SJCRH30 (cell line): Measurements from ENCODE around the gene FXYD3. TPM values are rescaled to one million over a fixed set of nuclear protein-coding genes. Genes with fewer than 3 reads are reported as not detected.
A peak's percentile ranks its signal among the peaks of the same experiment; 100 is the strongest.

Source experiments
- DNase-seq, 2 experiments: peaks; one replicate each; pipeline ENCODE4 v3.0.0-alpha.2; 2015 to 2020
- H3K27ac ChIP-seq: fragments of 250-450 bp; sonication (Bioruptor Pico); 2 replicates; pipeline ENCODE4 v1.5.1; 2020; ENCODE audit warnings: mild to moderate bottlenecking, moderate library complexity
- H3K27me3 ChIP-seq: fragments of 250-450 bp; sonication (Bioruptor Pico); 2 replicates; pipeline ENCODE4 v1.5.1; 2020; ENCODE audit warnings: mild to moderate bottlenecking, moderate library complexity
- H3K36me3 ChIP-seq: fragments of 250-450 bp; sonication (Bioruptor Pico); 2 replicates; pipeline ENCODE4 v1.5.1; 2020; ENCODE audit warnings: mild to moderate bottlenecking, moderate library complexity
- H3K4me1 ChIP-seq: fragments of 250-450 bp; sonication (Bioruptor Pico); 2 replicates; pipeline ENCODE4 v1.5.1; 2020; ENCODE audit warnings: mild to moderate bottlenecking, moderate library complexity
- H3K4me3 ChIP-seq: fragments of 250-450 bp; sonication (Bioruptor Pico); 2 replicates; pipeline ENCODE4 v1.5.1; 2020; ENCODE audit warnings: mild to moderate bottlenecking, moderate library complexity
- H3K9me3 ChIP-seq: fragments of 250-450 bp; sonication (Bioruptor Pico); replicated peaks from 2 replicates; pipeline ENCODE4 v1.5.1; 2020; ENCODE audit warnings: mild to moderate bottlenecking, moderate library complexity
- total RNA-seq: library from RNA; depleted of rRNA; stranded (reverse); fragments of >200 nt; shearing (Covaris generic); gene quantifications from 2 replicates; pipeline ENCODE4 v1.2.3, GENCODE V29; 2014; rRNA removed

FXYD3 gene, protein sequence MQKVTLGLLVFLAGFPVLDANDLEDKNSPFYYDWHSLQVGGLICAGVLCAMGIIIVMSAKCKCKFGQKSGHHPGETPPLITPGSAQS
- not detected in 2 replicates for total RNA-seq

DNA sequence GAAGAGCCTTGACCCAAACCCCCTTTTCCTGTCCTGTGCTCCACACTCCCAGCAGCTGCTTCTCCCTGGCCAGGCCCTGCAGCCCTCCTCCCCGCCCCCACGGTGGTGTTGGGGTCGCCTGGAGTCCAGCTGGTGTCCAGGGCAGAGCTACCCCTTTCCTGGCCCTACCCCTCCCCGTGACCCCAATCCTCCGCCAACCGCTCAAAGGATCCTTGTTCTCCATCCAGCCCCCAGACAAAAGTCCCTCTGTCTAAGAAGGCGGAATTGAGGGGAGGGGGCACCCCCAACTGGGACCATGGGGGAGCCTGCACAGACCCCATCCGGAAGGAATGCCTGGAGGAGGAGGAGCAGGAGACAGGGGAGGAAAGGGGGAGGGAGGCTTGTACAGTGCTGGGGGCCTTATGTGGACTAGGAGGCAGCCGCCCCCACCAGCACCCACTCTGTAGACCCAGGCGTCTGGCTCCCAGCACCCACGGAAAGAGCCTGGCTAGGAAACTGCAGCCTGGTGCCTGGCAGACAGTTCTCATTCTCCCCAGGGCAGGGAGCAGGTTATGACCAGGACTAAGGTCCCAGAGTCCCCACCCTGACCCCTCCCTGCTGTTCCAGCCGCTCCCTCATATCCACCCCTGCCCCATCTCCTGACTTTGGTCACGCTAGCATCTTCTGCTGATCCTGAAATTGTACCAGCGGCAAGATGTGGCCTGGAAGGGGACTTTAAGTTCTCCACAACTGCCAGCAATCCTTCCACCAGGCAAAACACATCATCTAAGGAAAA, at the start of gene FXYD3:
FXYD3 (plus strand) TSS at position 647 of the 775 bp plus-strand sequence. CDS start 3,554 bp downstream, outside the sequence.
- no peak for DNase-seq
- Histone ChIP-seq H3K27ac (no peak within 1 kb of the TSS), H3K4me1 (no peaks in the 10 kb centered on the region), H3K27me3 (peaks cover 6% of the 10 kb centered on the region), H3K4me3 (no peak within 1 kb of the TSS), H3K36me3 (no peaks in the 10 kb centered on the region), H3K9me3 (no peaks in the 10 kb centered on the region)

DNA sequence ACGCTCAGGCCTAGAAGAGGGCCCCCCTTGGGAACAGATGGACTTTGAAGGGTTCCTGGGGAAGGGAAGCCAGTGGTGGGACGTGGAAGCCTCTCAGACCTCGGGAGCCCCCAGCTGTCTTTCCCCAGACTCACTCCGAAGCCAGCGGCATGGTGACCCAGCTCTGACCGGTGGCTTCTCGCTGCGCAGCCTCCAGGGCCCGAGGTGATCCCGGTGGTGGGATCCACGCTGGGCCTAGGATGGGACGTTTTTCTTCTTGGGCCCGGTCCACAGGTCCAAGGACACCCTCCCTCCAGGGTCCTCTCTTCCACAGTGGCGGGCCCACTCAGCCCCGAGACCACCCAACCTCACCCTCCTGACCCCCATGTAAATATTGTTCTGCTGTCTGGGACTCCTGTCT, 49.5 kb upstream of the FXYD3 start:
- Histone ChIP-seq H3K9me3 (no peaks in the 10 kb centered on the region), H3K4me1 (peaks cover 5% of the 10 kb centered on the region), H3K27me3 (no peaks in the 10 kb centered on the region), H3K27ac (no peak overlapping the region), H3K36me3 (no peaks in the 10 kb centered on the region), H3K4me3 (no peak overlapping the region)
- no peak for DNase-seq

DNA sequence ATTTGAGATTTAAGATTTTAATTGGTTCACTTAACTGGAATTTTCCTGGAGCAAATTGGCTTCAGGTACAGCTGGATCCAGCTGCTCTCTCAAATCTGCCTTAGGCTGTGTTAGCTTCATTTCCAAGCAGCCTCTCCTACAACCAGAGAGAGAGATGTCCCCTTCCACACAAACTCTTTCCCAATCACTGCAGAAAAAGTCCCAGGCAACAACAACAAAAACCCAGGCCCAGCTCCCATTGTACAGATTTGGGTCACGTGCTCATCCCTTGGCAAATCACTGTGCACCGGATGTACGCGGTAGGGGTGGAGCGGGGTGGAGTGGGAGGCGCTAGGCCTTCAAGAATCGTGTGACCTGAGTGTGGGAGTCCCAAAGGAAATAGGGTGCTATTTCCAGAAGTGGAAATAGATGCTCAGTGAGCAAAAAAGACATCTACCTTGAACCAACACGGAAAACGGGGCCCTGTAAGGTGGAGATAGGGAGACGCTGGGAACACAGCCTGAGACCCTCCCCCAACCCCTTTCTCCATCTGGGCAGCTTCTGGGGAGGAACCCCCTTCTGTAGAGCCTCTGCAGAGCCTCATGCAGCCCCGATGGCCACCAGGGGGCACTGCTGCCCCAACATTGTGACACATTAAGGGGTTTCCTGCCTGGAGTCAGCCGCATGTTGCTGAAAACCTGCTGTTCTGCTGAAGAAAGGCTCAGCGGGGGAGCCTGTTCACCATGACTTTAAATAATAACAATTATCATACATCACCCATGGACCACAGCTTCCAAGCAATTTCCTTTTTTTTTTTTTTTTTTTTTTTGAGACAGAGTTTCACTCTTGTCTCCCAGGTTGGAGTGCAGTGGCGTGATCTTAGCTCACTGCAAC, 48.7 kb upstream of the FXYD3 start:
- Histone ChIP-seq H3K9me3 (no peaks in the 10 kb centered on the region), H3K4me1 (peaks cover 5% of the 10 kb centered on the region), H3K4me3 (no peak overlapping the region), H3K36me3 (no peaks in the 10 kb centered on the region), H3K27me3 (no peaks in the 10 kb centered on the region), H3K27ac (no peak overlapping the region)
- DNase-seq: peak; percentile 82 to 90

DNA sequence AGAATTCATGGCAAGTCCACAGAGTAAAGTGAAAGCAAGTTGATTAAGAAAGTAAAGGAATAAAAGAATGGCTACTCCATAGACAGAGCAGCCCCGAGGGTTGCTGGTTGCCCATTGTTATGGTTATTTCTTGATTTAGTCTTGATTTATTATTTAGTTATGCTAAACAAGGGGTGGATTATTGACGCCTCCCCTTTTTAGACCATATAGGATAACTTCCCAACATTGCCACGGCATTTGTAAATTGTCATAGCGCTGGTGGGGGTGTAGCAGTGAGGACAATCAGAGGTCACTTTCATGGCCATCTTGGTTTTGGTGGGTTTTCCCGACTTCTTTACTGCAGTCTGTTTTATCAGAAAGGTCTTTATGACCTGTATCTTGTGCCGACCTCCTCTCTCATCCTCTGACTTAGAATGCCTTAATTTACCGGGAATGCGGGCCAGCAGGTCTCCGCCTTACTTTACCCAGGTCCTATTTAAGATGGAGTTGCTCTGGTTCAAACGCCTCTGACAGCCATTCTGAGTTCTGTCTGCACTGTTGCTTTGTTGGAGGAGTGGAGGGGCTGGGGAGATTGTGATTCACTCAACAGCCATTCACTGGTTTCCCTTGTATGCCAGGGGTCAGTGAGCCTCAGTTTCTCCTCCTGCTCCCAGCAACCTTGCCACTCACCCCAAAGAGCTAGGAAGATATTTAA, 46.5 kb upstream of the FXYD3 start:
- peaks cover 5% of the 10 kb centered on the region for H3K4me1 ChIP-seq
- no peaks in the 10 kb centered on the region for H3K9me3 ChIP-seq
- no peak overlapping the region for H3K27ac ChIP-seq
- no peak overlapping the region for H3K4me3 ChIP-seq
- DNase-seq: no peak
- H3K36me3 ChIP-seq: no peaks in the 10 kb centered on the region
- no peaks in the 10 kb centered on the region for H3K27me3 ChIP-seq

DNA sequence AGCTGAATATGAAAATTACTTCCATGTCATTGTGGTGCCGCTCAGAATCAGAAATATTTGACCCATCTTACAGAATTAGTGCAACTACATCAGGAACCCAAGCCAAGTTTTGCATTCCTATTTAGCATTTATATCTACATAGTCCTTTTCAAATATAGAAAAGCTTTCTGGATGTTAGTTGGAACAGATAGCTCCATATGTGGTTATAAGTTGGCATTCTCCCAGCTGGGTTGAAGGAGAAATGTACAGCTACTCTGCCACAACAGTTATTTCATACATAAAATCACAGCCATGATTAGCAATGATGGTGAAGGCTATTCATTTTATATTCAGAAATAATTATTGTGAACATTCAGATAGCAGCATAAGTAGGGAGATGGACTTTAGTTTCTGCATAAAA, 45.9 kb upstream of the FXYD3 start:
- peaks cover 5% of the 10 kb centered on the region for H3K4me1 ChIP-seq
- DNase-seq: no peak

DNA sequence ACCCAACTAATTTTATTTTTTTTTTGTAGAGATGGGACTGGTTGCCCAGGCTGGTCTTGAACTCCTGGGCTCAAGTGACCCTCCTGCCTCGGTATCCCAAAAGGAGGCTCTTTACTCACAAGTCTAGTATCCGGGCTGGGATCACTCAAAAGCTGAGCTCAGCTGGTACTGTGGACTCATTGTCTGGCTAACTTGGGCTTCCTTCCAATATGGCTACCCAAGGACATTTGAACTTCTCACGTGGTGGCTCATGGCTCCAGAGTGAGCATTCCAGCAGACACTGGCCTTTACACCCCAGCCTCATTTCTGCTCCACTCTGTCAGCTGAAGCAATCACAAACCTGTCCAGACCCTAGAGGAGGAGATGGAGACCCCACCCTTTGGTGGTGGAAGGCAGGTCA, 45.2 kb upstream of the FXYD3 start:
- H3K36me3 ChIP-seq: no peaks in the 10 kb centered on the region
- peaks cover 5% of the 10 kb centered on the region for H3K4me1 ChIP-seq
- DNase-seq: no peak
- no peak overlapping the region for H3K4me3 ChIP-seq
- no peaks in the 10 kb centered on the region; the same call in 1 of the 2 replicates for H3K27me3 ChIP-seq
- H3K27ac ChIP-seq: no peak overlapping the region
- H3K9me3 ChIP-seq: no peaks in the 10 kb centered on the region

More for the DNA sequence above, 45.9 kb upstream of the FXYD3 start:
- H3K27ac ChIP-seq: no peak overlapping the region
- H3K9me3 ChIP-seq: no peaks in the 10 kb centered on the region
- no peaks in the 10 kb centered on the region for H3K27me3 ChIP-seq
- no peak overlapping the region for H3K4me3 ChIP-seq
- no peaks in the 10 kb centered on the region for H3K36me3 ChIP-seq

DNA sequence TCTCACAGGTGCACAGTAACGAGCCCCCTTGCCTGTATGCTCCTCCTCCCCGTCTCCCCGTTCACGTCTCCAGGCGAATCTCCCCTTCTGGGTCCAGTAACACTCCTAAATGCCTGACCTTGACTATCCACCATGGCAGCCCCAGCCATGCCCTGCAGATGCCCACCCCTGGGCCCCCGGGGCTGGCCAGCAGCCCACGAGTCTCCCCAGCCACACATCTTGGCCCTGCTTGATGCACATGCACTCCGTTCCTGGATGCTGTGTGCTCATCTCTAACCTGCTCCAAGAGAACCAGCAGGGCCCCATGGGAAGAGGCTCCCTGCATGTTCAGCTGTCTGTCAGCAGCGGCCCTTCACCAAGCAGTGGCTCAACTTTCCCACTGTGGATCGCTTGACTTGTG, 42.1 kb upstream of the FXYD3 start:
- Histone ChIP-seq H3K27ac (no peak overlapping the region), H3K27me3 (no peaks in the 10 kb centered on the region; the same call in none of the 2 replicates), H3K36me3 (no peaks in the 10 kb centered on the region), H3K9me3 (no peaks in the 10 kb centered on the region), H3K4me1 (peaks cover 1% of the 10 kb centered on the region), H3K4me3 (no peak overlapping the region)
- DNase-seq: no peak

DNA sequence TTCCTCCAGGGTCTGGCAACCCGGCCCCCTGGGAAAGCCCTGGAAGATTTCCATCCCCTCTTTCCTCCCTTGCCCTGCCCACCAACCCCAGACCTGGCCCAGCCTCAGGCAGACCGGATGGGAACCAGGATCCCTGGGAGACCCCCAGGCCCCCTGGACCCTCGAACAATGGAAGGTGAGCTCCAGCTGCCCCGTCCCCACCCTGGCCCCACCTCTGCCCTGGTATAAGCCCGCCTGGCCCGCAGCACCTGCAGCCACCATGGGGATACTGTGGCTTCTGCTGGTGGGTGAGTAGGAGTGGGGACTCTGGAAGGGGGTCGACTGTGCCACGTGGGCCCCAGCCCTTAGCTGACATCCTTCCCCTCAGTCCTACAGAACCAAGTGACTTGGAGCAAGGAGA, 41.7 kb upstream of the FXYD3 start:
- no peaks in the 10 kb centered on the region; the same call in none of the 2 replicates for H3K27me3 ChIP-seq
- no peaks in the 10 kb centered on the region for H3K9me3 ChIP-seq
- H3K4me1 ChIP-seq: no peaks in the 10 kb centered on the region
- no peak overlapping the region for H3K4me3 ChIP-seq
- H3K27ac ChIP-seq: no peak overlapping the region
- DNase-seq: no peak
- H3K36me3 ChIP-seq: no peaks in the 10 kb centered on the region

DNA sequence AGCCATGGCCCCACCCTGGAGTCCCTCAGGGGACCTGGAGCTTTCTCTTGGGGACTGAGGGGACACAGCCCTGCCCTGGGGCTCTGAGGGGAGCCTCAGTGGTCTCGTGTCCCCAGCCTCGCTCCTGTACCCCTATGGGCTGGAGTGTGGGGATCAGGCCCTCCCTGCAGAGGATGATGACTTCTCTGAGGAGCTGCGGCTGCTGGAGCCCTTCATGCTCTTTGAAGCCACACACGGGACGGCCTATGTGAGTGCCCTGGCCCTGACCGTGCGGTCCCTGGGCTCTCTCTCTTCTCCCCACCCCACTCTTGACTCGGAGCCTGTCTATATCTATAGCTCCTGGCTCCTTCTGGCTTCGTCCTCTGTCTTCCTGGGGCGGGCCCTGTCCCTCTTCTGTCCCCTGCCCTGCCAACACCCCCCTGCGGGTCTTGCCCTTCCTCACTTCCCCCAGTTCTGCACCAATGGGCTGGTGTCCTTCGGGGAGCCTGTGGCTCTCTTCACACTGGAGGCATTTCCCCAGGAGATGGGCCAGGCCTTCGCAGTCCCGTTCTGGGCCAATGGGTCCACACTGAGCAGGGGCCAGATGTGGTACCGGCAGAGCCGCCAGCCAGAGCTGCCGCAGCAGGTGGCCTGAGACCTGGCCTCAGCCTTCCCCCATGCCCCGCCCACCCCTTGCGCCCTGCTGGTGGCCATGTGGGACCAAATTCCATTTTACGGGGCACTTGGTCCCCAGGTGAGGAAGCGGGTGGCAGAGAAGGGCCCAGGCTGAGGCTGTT, 41.0 kb upstream of the FXYD3 start:
- no peaks in the 10 kb centered on the region for H3K4me1 ChIP-seq
- H3K36me3 ChIP-seq: no peaks in the 10 kb centered on the region
- no peak overlapping the region for H3K27ac ChIP-seq
- no peaks in the 10 kb centered on the region for H3K9me3 ChIP-seq
- no peak for DNase-seq
- H3K4me3 ChIP-seq: no peak overlapping the region
- H3K27me3 ChIP-seq: no peaks in the 10 kb centered on the region; the same call in none of the 2 replicates

DNA sequence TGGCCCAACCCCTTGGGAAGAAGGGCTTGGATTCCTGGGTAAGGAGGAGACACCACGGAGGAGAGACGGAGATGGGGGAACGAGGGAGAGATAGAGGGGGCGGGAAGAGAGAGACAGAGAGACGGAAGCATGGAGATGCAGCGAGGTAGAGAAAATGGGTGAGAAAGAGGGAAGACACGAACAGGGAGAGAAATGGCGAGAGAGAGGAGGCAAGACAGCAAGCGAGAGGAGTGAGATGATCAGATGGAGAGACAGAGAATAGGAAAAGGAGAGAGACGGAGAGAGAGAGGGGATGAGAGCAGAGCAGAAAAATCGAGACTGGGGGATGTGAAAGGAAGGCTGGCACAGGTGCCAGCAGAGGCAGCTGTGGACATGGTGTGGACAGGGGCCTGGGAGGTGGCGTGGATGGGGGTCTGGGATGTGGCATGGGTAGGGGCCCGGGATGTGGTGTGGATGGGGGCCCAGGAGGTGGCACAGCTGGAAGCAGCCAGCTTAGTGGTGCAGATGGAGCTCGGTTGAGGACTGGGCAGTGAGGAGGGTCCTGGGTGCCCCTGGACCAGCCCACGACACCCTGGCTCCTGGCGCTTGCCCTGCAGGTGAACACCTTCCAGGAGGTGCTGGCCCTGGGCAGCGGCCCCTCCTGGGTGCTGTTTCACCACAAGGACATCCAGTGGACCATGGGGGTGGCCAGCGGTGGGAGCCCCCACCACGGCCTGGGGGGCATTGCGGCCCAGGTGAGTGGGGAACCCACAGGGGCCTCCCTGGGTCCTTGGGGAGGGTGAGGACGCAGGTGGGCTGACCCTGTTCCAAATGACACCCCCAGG, 40.2 kb upstream of the FXYD3 start:
- no peaks in the 10 kb centered on the region for H3K36me3 ChIP-seq
- H3K27ac ChIP-seq: no peak overlapping the region
- no peak for DNase-seq
- H3K4me1 ChIP-seq: no peaks in the 10 kb centered on the region
- no peak overlapping the region for H3K4me3 ChIP-seq
- H3K9me3 ChIP-seq: no peaks in the 10 kb centered on the region
- no peaks in the 10 kb centered on the region; the same call in none of the 2 replicates for H3K27me3 ChIP-seq

DNA sequence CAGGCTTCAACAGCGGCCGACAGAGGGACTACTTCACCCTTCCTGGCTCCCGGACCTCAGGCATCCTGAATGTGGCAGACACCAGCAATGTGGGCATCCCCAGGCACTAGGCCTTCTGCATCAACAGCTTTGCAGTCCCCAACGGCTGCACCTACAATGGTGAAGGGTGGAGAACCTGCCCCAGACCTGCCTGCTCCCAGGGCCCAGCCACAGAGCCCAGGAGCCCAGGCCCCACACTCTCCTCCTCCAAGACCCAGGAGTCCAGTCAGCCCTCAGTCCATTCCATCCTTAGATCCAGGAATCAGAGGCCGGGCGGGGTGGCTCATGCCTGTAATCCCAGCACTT, 39.6 kb upstream of the FXYD3 start:
- no peak for DNase-seq
- Histone ChIP-seq H3K27me3 (no peaks in the 10 kb centered on the region; the same call in none of the 2 replicates), H3K27ac (no peak overlapping the region), H3K4me1 (no peaks in the 10 kb centered on the region), H3K36me3 (no peaks in the 10 kb centered on the region), H3K4me3 (no peak overlapping the region), H3K9me3 (no peaks in the 10 kb centered on the region)

DNA sequence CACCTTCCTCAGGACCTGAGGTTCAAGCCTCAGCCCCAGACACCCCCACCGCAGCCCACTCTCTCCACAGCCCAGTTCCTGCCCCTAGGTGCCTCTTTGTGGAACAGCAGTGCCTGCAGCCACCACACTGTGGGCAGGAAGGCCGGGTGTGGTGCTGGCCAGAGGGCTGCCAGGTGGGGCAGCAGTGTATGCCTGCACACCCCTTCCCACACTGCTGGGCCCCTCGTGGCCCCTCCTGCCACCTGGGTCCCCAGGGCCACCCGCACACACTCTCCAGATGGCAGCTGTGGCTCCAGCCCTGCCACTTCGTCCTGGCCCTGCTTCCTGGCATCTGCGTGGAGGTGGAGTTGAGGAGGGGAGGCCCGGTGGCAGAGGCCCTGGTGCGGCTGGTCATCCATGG, 39.0 kb upstream of the FXYD3 start:
- Histone ChIP-seq H3K4me3 (no peak overlapping the region), H3K36me3 (no peaks in the 10 kb centered on the region), H3K27me3 (no peaks in the 10 kb centered on the region; the same call in none of the 2 replicates), H3K27ac (no peak overlapping the region), H3K9me3 (no peaks in the 10 kb centered on the region), H3K4me1 (no peaks in the 10 kb centered on the region)
- DNase-seq: no peak

DNA sequence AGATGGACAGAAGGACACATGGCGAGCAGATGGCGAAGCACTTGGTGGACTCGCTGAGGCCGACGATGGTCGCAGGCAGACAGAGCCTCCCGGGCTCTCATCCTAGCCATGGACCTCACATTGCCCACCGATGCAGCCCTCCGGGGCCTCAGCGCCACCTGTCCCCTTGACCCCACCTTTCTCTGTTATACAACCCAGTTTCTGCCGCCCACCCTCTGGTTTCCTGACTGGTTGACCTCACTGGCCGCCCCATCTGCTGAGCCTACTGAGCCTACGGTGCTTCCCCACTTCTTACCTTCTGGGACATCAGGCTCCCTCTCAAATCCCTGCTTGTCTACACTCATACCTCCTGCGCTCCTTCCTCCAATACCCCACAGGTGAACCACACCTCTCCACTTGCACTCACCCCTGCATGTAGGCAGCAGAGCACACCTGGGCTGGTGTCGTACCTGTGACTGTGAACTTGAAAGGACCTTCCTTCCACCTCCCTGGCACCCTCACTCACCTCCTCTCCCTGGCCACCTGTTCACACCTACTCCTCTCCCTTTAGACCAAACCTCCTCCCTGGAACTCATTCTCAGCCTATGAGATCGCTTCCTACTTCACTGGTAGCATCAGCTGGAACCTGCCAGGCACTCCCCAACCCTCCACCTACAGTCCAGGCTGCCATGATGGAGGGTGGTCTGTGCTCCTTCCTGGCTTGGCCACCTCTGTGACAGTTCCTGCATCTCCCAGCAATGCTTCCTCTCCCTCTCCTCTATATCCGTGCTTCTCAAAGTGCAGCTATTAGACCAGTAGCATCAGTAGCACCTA, 38.0 kb upstream of the FXYD3 start:
- H3K4me1 ChIP-seq: no peaks in the 10 kb centered on the region
- H3K36me3 ChIP-seq: no peaks in the 10 kb centered on the region
- no peak for DNase-seq
- no peaks in the 10 kb centered on the region; the same call in none of the 2 replicates for H3K27me3 ChIP-seq
- H3K4me3 ChIP-seq: no peak overlapping the region
- H3K27ac ChIP-seq: no peak overlapping the region
- no peaks in the 10 kb centered on the region for H3K9me3 ChIP-seq
